Measurements from ENCODE around the gene PRMT1.

DNA sequence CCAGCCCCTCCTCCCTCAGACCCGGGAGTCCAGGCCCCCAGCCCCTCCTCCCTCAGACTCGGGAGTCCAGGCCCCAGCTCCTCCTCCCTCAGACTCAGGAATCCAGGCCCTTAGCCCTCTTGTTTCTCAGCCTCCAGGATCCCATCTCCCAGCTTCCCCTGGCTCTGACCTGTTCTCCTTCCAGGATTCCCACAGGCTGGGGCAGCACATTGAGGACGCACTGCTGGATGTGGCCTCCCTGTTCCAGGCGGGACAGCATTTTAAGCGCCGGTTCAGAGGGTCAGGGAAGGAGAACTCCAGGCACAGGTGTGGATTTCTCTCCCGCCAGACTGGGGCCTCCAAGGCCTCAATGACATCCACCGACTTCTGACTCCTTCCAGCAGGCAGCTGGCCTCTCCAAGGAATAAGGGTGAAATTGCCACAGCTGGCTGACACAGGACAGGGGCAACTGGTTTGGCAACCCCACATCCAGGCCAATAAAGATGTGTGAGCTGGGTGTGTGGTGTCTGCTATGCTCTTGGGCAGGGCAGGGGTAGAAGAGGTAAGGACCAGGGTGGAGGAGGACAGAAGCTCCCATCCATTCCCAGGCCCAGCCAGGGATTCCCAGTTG, 36.3 kb downstream of the PRMT1 start:
- TF ChIP-seq, protein P1, sequence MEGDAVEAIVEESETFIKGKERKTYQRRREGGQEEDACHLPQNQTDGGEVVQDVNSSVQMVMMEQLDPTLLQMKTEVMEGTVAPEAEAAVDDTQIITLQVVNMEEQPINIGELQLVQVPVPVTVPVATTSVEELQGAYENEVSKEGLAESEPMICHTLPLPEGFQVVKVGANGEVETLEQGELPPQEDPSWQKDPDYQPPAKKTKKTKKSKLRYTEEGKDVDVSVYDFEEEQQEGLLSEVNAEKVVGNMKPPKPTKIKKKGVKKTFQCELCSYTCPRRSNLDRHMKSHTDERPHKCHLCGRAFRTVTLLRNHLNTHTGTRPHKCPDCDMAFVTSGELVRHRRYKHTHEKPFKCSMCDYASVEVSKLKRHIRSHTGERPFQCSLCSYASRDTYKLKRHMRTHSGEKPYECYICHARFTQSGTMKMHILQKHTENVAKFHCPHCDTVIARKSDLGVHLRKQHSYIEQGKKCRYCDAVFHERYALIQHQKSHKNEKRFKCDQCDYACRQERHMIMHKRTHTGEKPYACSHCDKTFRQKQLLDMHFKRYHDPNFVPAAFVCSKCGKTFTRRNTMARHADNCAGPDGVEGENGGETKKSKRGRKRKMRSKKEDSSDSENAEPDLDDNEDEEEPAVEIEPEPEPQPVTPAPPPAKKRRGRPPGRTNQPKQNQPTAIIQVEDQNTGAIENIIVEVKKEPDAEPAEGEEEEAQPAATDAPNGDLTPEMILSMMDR (CRISPR knock-in tag; IDR thresholded peaks at IDR 0.05), result no peak
- TF ChIP-seq MAFK (conservative IDR thresholded peaks at IDR 0.05 in 1 of 2, IDR thresholded peaks at IDR 0.05 in 1 of 2; ENCODE audit: low read length in 2 of 2) (no peak), TEAD2 (CRISPR knock-in tag; IDR thresholded peaks at IDR 0.05) (no peak), MXD4 (CRISPR knock-in tag; IDR thresholded peaks at IDR 0.05) (no peak)
- TF ChIP-seq, protein P2, sequence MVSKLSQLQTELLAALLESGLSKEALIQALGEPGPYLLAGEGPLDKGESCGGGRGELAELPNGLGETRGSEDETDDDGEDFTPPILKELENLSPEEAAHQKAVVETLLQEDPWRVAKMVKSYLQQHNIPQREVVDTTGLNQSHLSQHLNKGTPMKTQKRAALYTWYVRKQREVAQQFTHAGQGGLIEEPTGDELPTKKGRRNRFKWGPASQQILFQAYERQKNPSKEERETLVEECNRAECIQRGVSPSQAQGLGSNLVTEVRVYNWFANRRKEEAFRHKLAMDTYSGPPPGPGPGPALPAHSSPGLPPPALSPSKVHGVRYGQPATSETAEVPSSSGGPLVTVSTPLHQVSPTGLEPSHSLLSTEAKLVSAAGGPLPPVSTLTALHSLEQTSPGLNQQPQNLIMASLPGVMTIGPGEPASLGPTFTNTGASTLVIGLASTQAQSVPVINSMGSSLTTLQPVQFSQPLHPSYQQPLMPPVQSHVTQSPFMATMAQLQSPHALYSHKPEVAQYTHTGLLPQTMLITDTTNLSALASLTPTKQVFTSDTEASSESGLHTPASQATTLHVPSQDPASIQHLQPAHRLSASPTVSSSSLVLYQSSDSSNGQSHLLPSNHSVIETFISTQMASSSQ (IDR thresholded peaks at IDR 0.05; ENCODE audit: low read depth), result no peak
- TF ChIP-seq, protein P2 (CRISPR knock-in tag; IDR thresholded peaks at IDR 0.05; ENCODE audit: borderline replicate concordance), result no peak

Data from HepG2 (cell line).